Panc1 (cell line): Measurements from ENCODE around the gene MAT2A. TPM values are rescaled to one million over a fixed set of nuclear protein-coding genes. Genes with fewer than 3 reads are reported as not detected.
A peak's percentile ranks its signal among the peaks of the same experiment; 100 is the strongest.

Source experiments
- ATAC-seq: fragments of 200-7000 bp; cut with Tn5 transposase; 2 replicates; pipeline ENCODE4 v1.9.1; 2020; ENCODE audit warnings: mild to moderate bottlenecking, moderate library complexity
- BruUV-seq: library from RNA; stranded (reverse); fragments of 400-500 nt; replicated peaks from 2 replicates; lab custom pipeline; 2021; lab: Mats Ljungman, UMichigan
- CTCF ChIA-PET: fragments of 300-600 bp; sonication (Branson Sonifier 250); formaldehyde crosslinking; loops from one replicate; lab custom pipeline; 2022; ENCODE audit warnings: antibody characterized with exemption; lab: Charles Lee
- POLR2A ChIA-PET: fragments of 300-600 bp; sonication (Branson Sonifier 250); formaldehyde crosslinking; loops from one replicate; lab custom pipeline; 2022; ENCODE audit warnings: antibody characterized with exemption; lab: Charles Lee
- DNase-seq: peaks from one replicate; pipeline ENCODE4 v3.0.0-alpha.2; 2010; ENCODE audit warnings: low read depth, low spot score
- H3K27ac ChIP-seq: 2 replicates; pipeline ENCODE4 v1.5.1; 2011; ENCODE audit warnings: mild to moderate bottlenecking, low read length, inconsistent platforms
- H3K27me3 ChIP-seq: fragments of 200-500 bp; sonication (Bioruptor generic); 2 replicates; pipeline ENCODE4 v1.6.0; 2014; ENCODE audit warnings: low read length, inconsistent platforms; ENCODE audit not compliant: control insufficient read depth, insufficient read depth
- H3K36me3 ChIP-seq: fragments of 200-500 bp; sonication (Bioruptor generic); 2 replicates; pipeline ENCODE4 v1.5.1; 2014; ENCODE audit warnings: inconsistent platforms, mild to moderate bottlenecking, low read length, moderate library complexity; ENCODE audit not compliant: control insufficient read depth, insufficient read depth
- H3K4me1 ChIP-seq: 2 replicates; pipeline ENCODE4 v1.5.1; 2011; ENCODE audit warnings: inconsistent platforms, mild to moderate bottlenecking, low read length, moderate library complexity; ENCODE audit not compliant: control insufficient read depth, insufficient read depth
- H3K4me3 ChIP-seq, 2 experiments: 2 replicates each; pipeline ENCODE4 v1.5.1; 2011 to 2012; ENCODE audit warnings: low read depth in 2 of 2, low read length in 2 of 2, mild to moderate bottlenecking in 2 of 2, inconsistent platforms in 1 of 2, moderate library complexity in 1 of 2
- H3K9me3 ChIP-seq: fragments of 200-500 bp; sonication (Bioruptor generic); 2 replicates; pipeline ENCODE4 v1.5.1; 2014; ENCODE audit warnings: low read depth, mild to moderate bottlenecking, inconsistent platforms, low read length, moderate library complexity; ENCODE audit not compliant: control insufficient read depth, insufficient read depth
- POLR2AphosphoS5 ChIP-seq: IDR thresholded peaks from 2 replicates; pipeline ENCODE4 v1.6.1; 2012; ENCODE audit warnings: mild to moderate bottlenecking, low read depth, low read length, moderate library complexity
- SIN3A ChIP-seq: IDR thresholded peaks from 2 replicates; pipeline ENCODE4 v1.6.1; 2012; ENCODE audit warnings: low read depth, mild to moderate bottlenecking, low read length, moderate library complexity, borderline replicate concordance; ENCODE audit not compliant: insufficient read depth
- TCF7L2 ChIP-seq: IDR thresholded peaks from 2 replicates; pipeline ENCODE4 v1.6.1; 2011; ENCODE audit warnings: mild to moderate bottlenecking, low read depth, low read length, inconsistent platforms
- in situ Hi-C: cut with HindIII; loops from 2 replicates; pipeline ENCODE4 v1.10.0; 2016; ENCODE audit warnings: low sequenced_read_pairs, low pct_unique_long_range_greater_than_20kb
- intact Hi-C: fragments of 100-400 bp; cut with micrococcal nuclease; formaldehyde crosslinking; loops from one replicate; pipeline ENCODE4 v1.10.0; 2022; ENCODE audit not compliant: unreplicated experiment
- total RNA-seq: library from RNA; stranded (reverse); gene quantifications from one replicate; pipeline ENCODE4 v1.2.1, GENCODE V29; 2021; ENCODE audit not compliant: unreplicated experiment
- TF ChIP-seq, protein P1 (sequence below), 2 experiments: IDR thresholded peaks; 2 replicates each; pipeline ENCODE4 v1.6.1; 2011 to 2012; ENCODE audit warnings: low read depth in 2 of 2, control low read depth in 1 of 2, low read length in 1 of 2, mild to moderate bottlenecking in 1 of 2, moderate library complexity in 1 of 2; ENCODE audit not compliant: insufficient read depth in 1 of 2
- TF ChIP-seq, protein P2 (sequence below): fragments of 450-650 bp; IDR thresholded peaks from 2 replicates; pipeline ENCODE4 v1.5.1; 2017; ENCODE audit warnings: mild to moderate bottlenecking

MAT2A gene
- total RNA-seq, 1 experiment from 2014 or later, result 547 TPM

DNA sequence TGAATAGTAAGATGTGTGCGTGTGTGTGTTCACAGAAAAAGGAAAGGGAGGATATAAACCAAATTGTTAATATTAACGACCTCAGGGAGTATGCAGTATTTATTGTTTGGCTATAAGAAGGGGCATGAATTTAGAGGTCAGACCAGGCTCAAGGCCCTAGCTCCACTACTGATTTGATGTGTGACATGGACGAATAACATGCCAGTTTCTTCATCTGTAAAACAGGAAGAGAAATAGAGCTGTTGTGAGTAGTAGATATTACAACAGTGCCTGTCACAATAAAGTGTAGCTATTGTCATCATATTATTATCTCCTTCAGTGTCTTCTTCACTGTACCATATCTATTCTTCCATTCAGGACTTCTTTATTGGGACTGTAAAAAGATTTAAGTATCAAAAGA is 4.1 kb upstream of the MAT2A start:
- no peaks in the 10 kb centered on the region for H3K27me3 ChIP-seq
- in situ Hi-C loops, result loop anchor here (25.0 kb wide), 1 partner anchor 123 kb away; the partner anchor contains the start of genes CAPG and SH2D6
- DNase-seq (no peak), ATAC-seq (no peak)
- H3K9me3 ChIP-seq, result no peaks in the 10 kb centered on the region
- ChIA-PET POLR2A (interaction anchor here (0.7 to 0.8 kb wide), 2 partner anchors 10 to 14 kb away, joined by 3 read pairs; no protein-coding TSS in a partner anchor), CTCF (interaction anchor here (0.7 to 1.2 kb wide), 2 partner anchors 17 to 115 kb away, joined by 3 read pairs; no protein-coding TSS in a partner anchor)
- no TSS peak for BruUV-seq
- peak overlapping the region; percentile 100 for H3K27ac ChIP-seq
- H3K4me3 ChIP-seq, result no peak overlapping the region
- peaks cover 2% of the 10 kb centered on the region; the same call in 1 of the 2 replicates for H3K36me3 ChIP-seq
- H3K4me1 ChIP-seq, result peaks cover 36% of the 10 kb centered on the region
- TF ChIP-seq POLR2AphosphoS5, result no peak
- TF ChIP-seq, protein P1, sequence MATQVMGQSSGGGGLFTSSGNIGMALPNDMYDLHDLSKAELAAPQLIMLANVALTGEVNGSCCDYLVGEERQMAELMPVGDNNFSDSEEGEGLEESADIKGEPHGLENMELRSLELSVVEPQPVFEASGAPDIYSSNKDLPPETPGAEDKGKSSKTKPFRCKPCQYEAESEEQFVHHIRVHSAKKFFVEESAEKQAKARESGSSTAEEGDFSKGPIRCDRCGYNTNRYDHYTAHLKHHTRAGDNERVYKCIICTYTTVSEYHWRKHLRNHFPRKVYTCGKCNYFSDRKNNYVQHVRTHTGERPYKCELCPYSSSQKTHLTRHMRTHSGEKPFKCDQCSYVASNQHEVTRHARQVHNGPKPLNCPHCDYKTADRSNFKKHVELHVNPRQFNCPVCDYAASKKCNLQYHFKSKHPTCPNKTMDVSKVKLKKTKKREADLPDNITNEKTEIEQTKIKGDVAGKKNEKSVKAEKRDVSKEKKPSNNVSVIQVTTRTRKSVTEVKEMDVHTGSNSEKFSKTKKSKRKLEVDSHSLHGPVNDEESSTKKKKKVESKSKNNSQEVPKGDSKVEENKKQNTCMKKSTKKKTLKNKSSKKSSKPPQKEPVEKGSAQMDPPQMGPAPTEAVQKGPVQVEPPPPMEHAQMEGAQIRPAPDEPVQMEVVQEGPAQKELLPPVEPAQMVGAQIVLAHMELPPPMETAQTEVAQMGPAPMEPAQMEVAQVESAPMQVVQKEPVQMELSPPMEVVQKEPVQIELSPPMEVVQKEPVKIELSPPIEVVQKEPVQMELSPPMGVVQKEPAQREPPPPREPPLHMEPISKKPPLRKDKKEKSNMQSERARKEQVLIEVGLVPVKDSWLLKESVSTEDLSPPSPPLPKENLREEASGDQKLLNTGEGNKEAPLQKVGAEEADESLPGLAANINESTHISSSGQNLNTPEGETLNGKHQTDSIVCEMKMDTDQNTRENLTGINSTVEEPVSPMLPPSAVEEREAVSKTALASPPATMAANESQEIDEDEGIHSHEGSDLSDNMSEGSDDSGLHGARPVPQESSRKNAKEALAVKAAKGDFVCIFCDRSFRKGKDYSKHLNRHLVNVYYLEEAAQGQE (IDR thresholded peaks at IDR 0.05; ENCODE audit: insufficient read depth in 1 of 2, low read depth in 2 of 2, low read length in 1 of 2), result no peak
- TF ChIP-seq, protein P2, sequence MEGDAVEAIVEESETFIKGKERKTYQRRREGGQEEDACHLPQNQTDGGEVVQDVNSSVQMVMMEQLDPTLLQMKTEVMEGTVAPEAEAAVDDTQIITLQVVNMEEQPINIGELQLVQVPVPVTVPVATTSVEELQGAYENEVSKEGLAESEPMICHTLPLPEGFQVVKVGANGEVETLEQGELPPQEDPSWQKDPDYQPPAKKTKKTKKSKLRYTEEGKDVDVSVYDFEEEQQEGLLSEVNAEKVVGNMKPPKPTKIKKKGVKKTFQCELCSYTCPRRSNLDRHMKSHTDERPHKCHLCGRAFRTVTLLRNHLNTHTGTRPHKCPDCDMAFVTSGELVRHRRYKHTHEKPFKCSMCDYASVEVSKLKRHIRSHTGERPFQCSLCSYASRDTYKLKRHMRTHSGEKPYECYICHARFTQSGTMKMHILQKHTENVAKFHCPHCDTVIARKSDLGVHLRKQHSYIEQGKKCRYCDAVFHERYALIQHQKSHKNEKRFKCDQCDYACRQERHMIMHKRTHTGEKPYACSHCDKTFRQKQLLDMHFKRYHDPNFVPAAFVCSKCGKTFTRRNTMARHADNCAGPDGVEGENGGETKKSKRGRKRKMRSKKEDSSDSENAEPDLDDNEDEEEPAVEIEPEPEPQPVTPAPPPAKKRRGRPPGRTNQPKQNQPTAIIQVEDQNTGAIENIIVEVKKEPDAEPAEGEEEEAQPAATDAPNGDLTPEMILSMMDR, result no peak
- TF ChIP-seq TCF7L2, result no peak
- no peak for TF ChIP-seq SIN3A
- intact Hi-C loops, result no loop called here

- ATAC-seq (no peak), DNase-seq (no peak)
- no TSS peak for BruUV-seq
- TF ChIP-seq SIN3A, result no peak
- TF ChIP-seq, protein P1 (IDR thresholded peaks at IDR 0.05; ENCODE audit: insufficient read depth in 1 of 2, low read depth in 2 of 2, low read length in 1 of 2), result no peak
- no peak for TF ChIP-seq TCF7L2
- TF ChIP-seq, protein P2, result no peak
- no peak for TF ChIP-seq POLR2AphosphoS5
- POLR2A ChIA-PET, result interaction anchor here (0.6 to 0.9 kb wide), 3 partner anchors 19 to 906 kb away, joined by 3 to 6 read pairs (median 3); no protein-coding TSS in a partner anchor
- Histone ChIP-seq H3K27ac (peak overlapping the region; percentile 100), H3K9me3 (no peaks in the 10 kb centered on the region), H3K4me3 (peak overlapping the region; percentile 99 to 100; a peak in 3 of 4 replicates), H3K36me3 (peaks cover 18% of the 10 kb centered on the region), H3K27me3 (no peaks in the 10 kb centered on the region), H3K4me1 (peaks cover 37% of the 10 kb centered on the region)
- CTCF ChIA-PET, result no interaction called here
- intact Hi-C loops (no loop called here), in situ Hi-C loops (loop anchor here (25.0 kb wide), 1 partner anchor 124 kb away; the partner anchor contains the start of genes CAPG and SH2D6)
Measured at GRCh38 chr2:85536479-85536878, 2.5 kb upstream of the MAT2A start.
